LNCaP clone FGC (cell line): Measurements from ENCODE around the gene PRSS2.

ENCODE experiments used
- DNase-seq: peaks from one replicate; pipeline ENCODE4 v3.0.0-alpha.2; 2011; ENCODE audit warnings: low read depth
- H3K4me3 ChIP-seq: 2 replicates; pipeline ENCODE4 v1.5.1; 2011; ENCODE audit warnings: mild to moderate bottlenecking, low read depth, low read length, control low read depth
- TF ChIP-seq, protein P1 (sequence below): IDR thresholded peaks from 2 replicates; pipeline ENCODE4 v1.5.1; 2012; ENCODE audit warnings: mild to moderate bottlenecking; ENCODE audit not compliant: control insufficient read depth, insufficient read depth; ENCODE audit errors: extremely low read depth

Gene PRSS2

DNA sequence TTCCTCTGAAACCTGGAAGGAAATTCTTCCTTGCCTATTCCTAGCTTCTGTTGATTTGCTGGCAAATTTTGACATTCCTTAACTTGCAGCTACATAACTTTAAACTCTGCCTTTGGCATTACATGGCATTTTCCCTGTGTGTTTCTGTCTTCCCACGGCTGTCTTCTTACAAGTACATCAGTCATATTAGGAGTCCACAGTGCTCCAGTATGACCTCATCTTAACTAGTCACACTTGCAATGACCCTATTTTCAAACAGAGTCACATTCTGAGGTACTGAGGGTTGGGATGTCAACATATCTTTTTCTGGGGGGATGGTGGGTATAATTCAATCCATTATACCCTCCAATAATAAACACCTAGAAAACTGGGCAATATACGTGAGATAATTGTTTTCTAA is 46.7 kb downstream of the PRSS2 start:
- TF ChIP-seq, protein P1, sequence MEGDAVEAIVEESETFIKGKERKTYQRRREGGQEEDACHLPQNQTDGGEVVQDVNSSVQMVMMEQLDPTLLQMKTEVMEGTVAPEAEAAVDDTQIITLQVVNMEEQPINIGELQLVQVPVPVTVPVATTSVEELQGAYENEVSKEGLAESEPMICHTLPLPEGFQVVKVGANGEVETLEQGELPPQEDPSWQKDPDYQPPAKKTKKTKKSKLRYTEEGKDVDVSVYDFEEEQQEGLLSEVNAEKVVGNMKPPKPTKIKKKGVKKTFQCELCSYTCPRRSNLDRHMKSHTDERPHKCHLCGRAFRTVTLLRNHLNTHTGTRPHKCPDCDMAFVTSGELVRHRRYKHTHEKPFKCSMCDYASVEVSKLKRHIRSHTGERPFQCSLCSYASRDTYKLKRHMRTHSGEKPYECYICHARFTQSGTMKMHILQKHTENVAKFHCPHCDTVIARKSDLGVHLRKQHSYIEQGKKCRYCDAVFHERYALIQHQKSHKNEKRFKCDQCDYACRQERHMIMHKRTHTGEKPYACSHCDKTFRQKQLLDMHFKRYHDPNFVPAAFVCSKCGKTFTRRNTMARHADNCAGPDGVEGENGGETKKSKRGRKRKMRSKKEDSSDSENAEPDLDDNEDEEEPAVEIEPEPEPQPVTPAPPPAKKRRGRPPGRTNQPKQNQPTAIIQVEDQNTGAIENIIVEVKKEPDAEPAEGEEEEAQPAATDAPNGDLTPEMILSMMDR, result no peak
- no peak overlapping the region for H3K4me3 ChIP-seq
- no peak for DNase-seq

DNA sequence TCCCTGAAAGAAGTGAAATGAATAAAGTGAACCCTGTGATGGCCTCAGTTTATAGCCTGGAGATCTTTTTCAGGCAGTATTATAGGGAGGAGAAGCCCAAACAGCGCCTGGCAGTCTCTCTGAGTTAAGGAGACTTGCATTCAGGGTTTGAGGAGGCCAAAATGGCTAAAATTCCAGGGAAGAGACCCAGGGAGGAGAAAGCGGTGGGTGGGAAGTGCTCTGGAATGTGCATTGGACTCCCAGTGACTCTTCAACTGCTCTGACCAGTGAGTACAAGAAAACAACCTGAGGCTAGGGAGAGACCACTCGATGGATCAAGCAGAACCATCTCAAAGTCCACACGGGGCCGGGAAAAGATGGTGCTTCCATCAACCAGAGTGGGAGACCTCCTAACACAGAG is 48.8 kb downstream of the PRSS2 start:
- TF ChIP-seq, protein P1, result no peak
- H3K4me3 ChIP-seq, result no peak overlapping the region
- DNase-seq, result no peak

DNA sequence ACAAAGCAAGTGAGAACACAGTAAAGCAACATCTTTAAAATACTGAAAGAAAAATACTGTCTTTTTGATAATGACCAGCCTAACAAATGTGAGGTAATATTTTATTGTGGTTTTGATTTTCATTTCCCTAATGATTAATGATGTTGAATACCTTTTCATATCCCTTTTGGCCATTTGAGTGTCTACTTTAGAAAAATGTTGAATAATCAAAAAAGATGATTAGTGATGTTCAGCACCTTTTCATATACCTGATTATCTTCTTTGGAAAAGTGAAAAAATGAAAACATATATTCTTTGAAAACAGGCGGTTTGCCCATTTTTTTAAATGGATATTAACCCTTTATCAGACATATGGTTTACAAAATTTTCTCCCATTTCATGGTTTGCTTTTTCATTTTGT is 51.9 kb downstream of the PRSS2 start:
- TF ChIP-seq, protein P1, result no peak
- H3K4me3 ChIP-seq, result no peak overlapping the region
- no peak for DNase-seq
